Astrocyte of the cerebellum (primary cell): ENCODE results near the gene ERBB4.

ENCODE experiments used
- DNase-seq: peaks from one replicate; pipeline ENCODE4 v3.0.0-alpha.2; 2011; ENCODE audit warnings: low read depth
- H3K4me3 ChIP-seq: 2 replicates; pipeline ENCODE4 v1.5.1; 2011; ENCODE audit warnings: mild to moderate bottlenecking, low read depth, low read length, moderate library complexity
- CTCF ChIP-seq: IDR thresholded peaks from 2 replicates; pipeline ENCODE4 v1.5.1; 2012; ENCODE audit warnings: low read length, low read depth, moderate library complexity, mild to moderate bottlenecking; ENCODE audit errors: missing control alignments
- in situ Hi-C: cut with HindIII; loops from 2 replicates; pipeline ENCODE4 v1.10.0; 2017; ENCODE audit warnings: low sequenced_read_pairs

The ERBB4 gene

GRCh38 chr2:211426240-211426639 lies 1112.4 kb downstream of the ERBB4 start:
- TF ChIP-seq CTCF, result no peak
- DNase-seq, result no peak
- in situ Hi-C loops, result no loop called here
- H3K4me3 ChIP-seq, result no peak overlapping the region

- no peak overlapping the region for H3K4me3 ChIP-seq
- no peak for DNase-seq
- in situ Hi-C loops, result loop anchor here (5.0 kb wide), 1 partner anchor 51 kb away; no protein-coding TSS in a partner anchor
- no peak for TF ChIP-seq CTCF
Observed at GRCh38 chr2:211423018-211423417, 1115.6 kb downstream of the ERBB4 start.

GRCh38 chr2:211417544-211417943 lies 1121.1 kb downstream of the ERBB4 start:
- DNase-seq, result no peak
- H3K4me3 ChIP-seq, result no peak overlapping the region
- in situ Hi-C loops, result no loop called here
- no peak for TF ChIP-seq CTCF

- DNase-seq, result no peak
- in situ Hi-C loops, result no loop called here
- no peak overlapping the region for H3K4me3 ChIP-seq
- TF ChIP-seq CTCF, result no peak
Observed at GRCh38 chr2:211416373-211416772, 1122.2 kb downstream of the ERBB4 start.

- in situ Hi-C loops, result no loop called here
- TF ChIP-seq CTCF, result no peak
- H3K4me3 ChIP-seq, result no peak overlapping the region
Observed at GRCh38 chr2:211413746-211414145, 1124.9 kb downstream of the ERBB4 start.

GRCh38 chr2:211408483-211408891 lies 1130.1 kb downstream of the ERBB4 start:
- DNase-seq, result no peak
- H3K4me3 ChIP-seq, result no peak overlapping the region
- in situ Hi-C loops, result no loop called here
- TF ChIP-seq CTCF, result no peak

More at GRCh38 chr2:211413746-211414145, 1124.9 kb downstream of the ERBB4 start:
- no peak for DNase-seq

- in situ Hi-C loops, result no loop called here
- no peak overlapping the region for H3K4me3 ChIP-seq
- DNase-seq, result no peak
- no peak for TF ChIP-seq CTCF
Observed at GRCh38 chr2:211407076-211407475, 1131.5 kb downstream of the ERBB4 start.
